SHP77 treated with DMSO at 0.1 percent for 48 hours (cell line): ENCODE data around the gene INPP5D.
"Not testable (repeated sequence)": the region's sequence is repeated elsewhere in the genome, so short reads cannot be mapped to it uniquely, and the experiment has no call there.

Experiments
- DNase-seq: peaks from one replicate; lab custom pipeline; 2025; lab: John Stamatoyannopoulos, UW

INPP5D gene

DNA sequence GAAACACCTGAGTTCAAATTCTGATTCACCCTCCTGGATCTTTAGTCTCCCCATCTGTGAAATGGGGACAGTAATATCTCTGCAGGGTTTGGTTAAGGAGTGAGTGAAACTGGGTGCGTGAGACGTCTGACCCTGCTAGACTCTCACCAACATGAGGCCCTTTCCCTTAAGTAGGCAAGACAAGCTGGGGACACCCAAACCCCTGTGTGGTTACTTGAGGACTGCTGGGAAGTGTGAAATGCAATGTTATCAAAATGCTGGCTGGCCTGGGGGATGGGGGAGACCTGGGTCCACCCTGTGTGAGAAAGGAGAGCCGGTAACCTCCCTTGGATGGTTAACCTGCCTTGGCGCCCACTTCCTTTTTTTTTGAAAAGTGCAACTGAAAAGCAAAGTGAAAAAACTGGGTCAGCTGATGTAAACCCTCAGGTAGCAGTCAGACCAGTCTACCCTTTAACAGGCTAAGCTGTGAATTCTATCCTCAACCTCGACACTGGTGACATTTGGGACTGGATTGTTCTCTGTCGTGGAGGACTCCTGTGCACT lies 82.3 kb downstream of the INPP5D start:
- DNase-seq: no peak

DNA sequence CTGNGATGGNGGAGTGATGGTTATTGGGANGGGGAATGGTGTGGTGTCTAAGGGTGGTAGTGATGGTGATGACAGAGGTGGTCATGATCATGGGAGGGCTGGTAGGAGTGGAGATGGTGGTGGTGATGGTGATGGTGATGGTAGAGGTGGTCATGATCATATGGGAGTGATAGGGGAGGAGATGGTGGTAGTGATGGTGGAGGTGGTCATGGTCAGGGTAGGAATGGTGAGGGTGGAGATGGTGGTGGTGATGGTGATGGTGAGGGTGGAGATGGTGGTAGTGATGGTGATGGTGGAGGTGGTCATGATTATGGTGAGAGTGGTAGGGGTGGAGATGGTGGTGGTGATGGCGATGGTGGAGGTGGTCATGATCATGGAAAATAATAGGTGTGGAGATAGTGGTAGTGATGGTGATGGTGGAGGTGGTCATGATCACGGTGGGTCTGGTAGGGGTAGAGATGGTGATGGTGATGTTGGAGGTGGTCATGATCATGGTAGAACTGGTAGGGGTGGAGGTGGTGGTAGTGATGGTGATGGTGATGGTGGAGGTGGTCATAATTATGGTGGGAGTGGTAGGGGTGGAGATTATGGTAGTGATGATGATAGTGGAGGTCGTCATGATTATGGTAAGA lies 83.7 kb downstream of the INPP5D start:
- DNase-seq: no peak

DNA sequence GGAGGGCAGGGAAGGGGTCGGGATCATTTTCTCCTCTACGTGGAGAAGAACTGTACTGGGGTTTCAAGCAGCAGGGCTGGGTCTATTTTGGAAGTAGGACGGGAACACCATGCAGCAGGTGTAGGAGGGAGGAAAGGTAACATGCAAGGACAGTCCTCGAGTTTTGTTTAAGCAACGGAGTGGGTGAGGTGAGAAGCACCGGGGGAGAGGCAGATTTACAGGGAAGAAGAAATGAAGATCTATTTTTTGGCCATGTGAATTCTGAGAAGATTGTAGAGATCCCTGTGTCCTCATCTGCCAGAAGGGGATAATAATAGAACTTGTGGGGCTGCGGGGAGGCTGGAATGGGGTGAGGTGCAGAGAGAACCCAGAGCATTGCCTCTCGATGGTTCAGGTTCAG lies 85.6 kb downstream of the INPP5D start:
- no peak for DNase-seq

GRCh38 chr2:233146194-233146593 lies 86.1 kb downstream of the INPP5D start:
- DNase-seq: no peak

DNA sequence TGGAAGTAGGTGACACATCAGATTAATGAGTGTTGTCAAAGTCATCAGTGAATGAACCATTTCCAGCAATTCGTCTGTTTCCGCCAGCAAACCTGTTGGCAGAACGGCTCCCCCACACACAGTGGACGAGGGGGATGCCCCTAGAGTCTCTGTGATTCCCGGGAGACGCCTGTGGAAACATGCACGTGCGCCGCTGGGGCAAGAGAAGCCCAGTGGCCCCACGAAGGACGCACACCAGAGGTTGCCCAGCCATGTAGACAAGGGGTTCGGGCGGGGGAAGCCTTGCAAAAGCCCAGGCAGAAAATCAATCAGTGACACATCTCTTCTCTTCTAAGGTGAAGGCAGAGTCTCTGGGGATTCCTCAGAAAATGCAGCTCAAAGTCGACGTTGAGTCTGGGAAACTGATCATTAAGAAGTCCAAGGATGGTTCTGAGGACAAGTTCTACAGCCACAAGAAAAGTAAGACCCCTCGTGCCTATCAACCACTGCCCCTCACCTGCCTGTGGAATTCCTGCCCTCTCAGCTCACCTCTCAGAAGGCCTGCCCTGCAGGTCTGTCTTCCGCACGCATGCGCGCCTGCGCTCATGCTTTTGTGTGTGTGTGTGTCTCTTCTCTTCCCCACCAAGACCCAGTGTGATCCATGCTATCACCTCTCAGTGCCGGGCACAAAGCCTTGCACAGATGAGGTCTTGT lies 87.1 kb downstream of the INPP5D start:
- no peak for DNase-seq

DNA sequence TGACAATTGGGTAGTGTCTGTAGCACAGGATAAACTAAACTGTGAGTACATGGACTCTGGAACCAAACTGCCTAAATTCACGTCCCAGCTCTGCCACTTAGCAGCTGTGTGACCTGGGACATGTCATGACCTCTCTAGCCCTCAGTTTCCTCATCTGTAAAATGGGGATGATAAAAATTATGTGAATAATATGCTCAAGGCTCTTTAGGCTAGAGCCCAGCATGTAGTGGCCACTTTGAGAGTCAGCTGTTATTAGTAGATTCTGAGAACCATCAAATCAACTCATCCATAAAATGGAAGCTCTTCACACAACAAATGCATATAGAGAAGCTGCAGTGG lies 87.7 kb downstream of the INPP5D start:
- DNase-seq: no peak

GRCh38 chr2:233148354-233148753 lies 88.2 kb downstream of the INPP5D start:
- DNase-seq: no peak

GRCh38 chr2:233152541-233152940 lies 92.4 kb downstream of the INPP5D start:
- no peak for DNase-seq

GRCh38 chr2:233153146-233153798 lies 93.1 kb downstream of the INPP5D start:
- no peak for DNase-seq

DNA sequence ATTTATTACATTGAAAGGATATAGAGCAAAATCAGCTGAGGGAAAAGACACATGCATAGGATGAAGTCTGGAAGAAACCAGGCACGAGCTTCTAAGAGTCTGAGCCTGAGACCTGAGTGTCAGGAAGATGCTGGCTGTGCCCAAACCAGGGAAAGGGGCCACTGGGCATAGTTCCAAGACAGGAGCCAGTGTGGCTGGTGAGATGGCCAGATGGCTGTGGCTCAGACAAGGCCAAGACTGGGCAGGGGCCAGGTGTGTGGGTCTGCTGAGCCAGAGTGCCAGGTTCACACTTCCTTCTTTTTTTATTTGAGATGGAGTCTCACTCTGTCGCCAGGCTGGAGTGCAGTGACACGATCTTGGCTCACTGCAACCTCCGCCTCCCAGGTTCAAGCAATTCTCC lies 95.9 kb downstream of the INPP5D start:
- no peak for DNase-seq

GRCh38 chr2:233156461-233156860 lies 96.3 kb downstream of the INPP5D start:
- not testable (repeated sequence) for DNase-seq

GRCh38 chr2:233161730-233162129 lies 101.6 kb downstream of the INPP5D start:
- no peak for DNase-seq

DNA sequence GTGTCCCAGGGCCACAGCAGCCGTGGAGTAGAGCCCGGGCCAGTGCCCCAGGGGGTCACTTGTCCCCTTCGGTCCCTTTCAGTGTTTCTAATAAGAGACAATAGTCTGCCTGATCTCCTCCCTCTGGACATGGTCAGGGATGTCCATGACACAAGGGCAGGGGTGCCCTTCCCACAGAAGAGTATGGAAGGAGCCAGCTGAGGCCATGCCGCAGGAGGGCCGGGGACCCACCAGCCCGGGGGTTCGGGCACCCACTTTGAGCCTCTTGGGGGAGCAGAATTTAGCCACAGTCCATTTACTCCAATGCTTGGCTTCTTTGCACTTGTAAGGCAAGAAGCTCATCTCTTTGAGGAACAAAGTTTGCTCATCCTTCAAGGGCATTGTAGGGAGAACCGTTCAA lies 102.6 kb downstream of the INPP5D start:
- DNase-seq: no peak

DNA sequence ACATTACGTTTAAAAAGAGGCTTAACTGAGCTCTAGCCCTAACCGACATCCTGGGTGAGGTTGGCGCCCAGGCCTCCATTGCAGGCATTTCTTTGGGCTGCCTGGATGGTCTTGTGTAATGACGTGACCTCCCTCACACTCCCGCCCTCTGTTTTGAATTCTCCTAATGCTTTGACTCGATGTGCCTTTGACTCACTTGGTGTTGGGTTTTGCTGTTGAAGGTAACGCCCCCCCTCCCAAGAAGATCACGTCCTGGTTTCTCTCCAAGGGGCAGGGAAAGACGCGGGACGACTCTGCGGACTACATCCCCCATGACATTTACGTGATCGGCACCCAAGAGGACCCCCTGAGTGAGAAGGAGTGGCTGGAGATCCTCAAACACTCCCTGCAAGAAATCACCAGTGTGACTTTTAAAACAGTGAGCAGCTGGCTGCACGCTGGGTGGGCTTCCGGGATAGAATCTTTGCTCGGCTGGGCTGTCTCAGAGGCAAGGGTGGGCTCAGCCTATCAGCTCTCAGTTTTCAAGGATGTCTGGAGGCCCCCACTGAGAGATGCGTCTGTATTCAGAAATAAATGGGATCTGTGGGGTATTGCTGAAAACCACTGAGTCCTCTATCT lies 103.5 kb downstream of the INPP5D start:
- DNase-seq: no peak

DNA sequence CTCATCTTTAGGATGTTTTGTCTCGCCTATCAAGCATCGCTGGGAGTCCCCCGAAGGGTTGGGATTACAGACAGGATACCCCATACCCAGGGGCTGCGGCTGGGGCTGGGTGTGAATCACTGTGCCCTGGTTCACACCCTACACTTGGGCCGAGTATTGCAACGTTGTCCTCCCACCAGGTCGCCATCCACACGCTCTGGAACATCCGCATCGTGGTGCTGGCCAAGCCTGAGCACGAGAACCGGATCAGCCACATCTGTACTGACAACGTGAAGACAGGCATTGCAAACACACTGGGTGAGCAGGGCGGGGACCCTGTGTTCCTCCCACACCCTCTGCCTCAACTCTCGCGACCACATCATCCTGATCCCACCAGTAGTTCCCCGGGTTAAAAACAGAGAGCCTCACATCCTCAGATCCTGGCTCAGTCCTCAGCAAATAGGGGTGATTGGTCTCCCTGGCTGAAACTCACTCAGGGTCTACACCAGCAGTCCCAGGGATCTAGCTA lies 104.0 kb downstream of the INPP5D start:
- no peak for DNase-seq

- no peak for DNase-seq
Measured at GRCh38 chr2:233164967-233165366, 104.8 kb downstream of the INPP5D start.

DNA sequence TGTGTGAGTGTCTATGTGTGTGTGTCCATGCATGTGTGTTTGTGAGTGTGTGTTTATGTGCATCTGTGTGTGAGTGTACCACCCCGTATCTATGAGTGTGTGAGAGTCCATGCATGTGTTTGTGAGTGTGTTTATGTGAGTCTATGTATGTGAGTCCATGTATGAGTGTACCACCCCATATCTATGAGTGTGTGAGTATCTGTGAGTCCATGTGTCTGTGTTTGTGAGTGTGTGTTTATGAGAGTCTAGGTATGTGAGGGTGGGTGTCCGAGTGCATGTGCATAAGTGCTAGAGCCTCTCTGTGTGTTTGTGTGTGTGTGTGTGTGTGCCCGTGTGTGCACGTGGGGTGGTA lies 105.4 kb downstream of the INPP5D start:
- no peak for DNase-seq

GRCh38 chr2:233165895-233166661 lies 105.9 kb downstream of the INPP5D start:
- no peak for DNase-seq

- no peak for DNase-seq
Measured at GRCh38 chr2:233168445-233168844, 108.3 kb downstream of the INPP5D start.

DNA sequence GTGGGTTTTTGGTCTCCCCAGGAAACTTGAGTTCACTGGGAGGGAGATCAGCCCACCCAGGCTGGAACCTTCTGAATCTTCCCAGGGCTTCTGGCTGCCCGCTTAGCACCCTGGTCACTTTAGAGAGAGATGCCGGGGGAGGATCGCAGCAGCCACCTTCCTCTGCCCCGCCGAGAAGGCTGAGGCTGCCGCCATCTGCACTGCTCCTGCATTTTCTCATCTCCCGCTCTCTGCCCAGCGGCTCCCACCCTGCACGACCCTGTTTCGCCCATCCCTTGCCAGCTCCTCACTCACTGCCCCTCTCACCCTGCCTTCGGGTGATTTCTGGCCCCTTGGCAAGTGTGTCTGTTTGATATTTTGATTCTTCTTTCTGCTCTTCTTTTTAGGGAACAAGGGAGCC lies 108.8 kb downstream of the INPP5D start:
- DNase-seq: no peak

DNA sequence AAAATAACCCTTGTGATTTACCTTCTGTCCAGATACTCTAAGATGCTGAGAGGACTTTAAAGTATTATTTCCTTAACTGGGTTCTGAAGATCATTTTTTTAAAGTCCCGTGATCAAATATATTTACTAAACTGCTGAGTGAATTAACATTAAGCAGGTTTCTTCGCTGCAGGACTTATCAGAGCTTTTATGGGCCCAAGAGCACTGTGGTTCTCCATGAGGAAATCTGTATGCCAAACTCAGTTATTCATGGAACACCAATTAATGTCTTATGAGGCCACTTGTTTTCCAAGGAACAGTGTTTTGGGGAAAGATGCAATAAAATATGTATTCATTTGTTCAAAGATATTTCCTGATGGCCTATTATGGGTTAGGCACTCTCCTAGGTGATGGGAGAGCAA lies 111.2 kb downstream of the INPP5D start:
- DNase-seq: no peak

DNA sequence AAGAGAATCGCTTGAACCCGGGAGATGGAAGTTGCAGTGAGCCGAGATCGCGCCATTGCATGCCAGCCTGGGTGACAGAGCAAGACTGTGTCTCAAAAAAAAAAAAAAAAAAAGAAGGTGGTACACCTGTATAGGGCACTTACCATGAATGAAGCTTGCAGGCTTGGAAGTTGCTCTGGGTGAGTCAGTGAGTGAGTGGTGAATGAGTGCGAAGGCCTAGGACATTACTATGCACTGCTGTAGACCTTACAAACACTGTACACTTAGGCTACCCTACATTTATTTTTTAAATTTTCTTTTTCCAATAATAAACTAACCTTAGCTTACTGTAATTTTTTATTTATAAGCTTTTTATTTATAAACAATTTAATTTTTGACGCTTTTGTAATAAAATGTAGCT lies 113.0 kb downstream of the INPP5D start:
- no peak for DNase-seq
